CD4-positive, alpha-beta T cell treated with Interleukin-2 at 100 ng/mL for 4 hours (primary cell): ENCODE results near the gene SPI1.

Source experiments
- DNase-seq: peaks from one replicate; pipeline ENCODE4 v3.0.0-alpha.2; 2020; ENCODE audit warnings: low spot score

Gene SPI1

GRCh38 chr11:47357985-47358730 is 20.2 kb downstream of the SPI1 start:
- DNase-seq = no peak

- DNase-seq = no peak
Observed at GRCh38 chr11:47356998-47357329, 21.4 kb downstream of the SPI1 start.

DNA sequence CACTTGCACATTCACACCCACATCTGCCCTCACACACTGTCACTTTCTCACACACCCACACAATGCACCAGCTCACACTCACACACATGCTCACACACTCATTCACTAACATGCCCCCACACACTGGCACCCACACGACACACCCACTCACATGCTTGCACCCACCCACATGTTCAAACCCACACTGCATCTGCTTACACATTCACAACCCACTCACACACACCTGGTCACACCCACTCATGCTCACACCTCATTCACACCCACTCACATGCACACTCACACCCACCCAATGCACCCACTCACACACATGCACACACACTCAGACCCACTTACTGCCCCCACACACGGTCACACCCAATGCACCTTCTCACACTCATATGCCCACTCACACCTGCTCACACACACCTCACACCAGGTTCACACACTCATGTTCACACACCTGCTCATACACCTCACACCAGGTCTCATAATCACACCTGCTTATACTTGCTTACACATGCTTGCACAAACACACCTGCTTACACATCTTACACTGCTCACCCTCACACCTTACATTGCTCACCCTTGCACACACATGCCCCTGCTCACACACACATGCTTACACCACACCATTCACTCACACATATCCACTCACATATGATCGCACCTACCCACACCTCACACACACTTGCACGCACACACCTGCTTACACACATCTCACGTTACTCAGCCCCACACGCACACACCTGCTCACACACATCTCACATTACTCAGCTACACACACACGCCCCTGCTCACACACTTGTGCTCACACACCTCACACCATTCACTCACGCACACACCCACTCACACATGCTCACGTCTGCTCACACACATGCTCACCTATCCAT is 22.0 kb downstream of the SPI1 start:
- DNase-seq = no peak

DNA sequence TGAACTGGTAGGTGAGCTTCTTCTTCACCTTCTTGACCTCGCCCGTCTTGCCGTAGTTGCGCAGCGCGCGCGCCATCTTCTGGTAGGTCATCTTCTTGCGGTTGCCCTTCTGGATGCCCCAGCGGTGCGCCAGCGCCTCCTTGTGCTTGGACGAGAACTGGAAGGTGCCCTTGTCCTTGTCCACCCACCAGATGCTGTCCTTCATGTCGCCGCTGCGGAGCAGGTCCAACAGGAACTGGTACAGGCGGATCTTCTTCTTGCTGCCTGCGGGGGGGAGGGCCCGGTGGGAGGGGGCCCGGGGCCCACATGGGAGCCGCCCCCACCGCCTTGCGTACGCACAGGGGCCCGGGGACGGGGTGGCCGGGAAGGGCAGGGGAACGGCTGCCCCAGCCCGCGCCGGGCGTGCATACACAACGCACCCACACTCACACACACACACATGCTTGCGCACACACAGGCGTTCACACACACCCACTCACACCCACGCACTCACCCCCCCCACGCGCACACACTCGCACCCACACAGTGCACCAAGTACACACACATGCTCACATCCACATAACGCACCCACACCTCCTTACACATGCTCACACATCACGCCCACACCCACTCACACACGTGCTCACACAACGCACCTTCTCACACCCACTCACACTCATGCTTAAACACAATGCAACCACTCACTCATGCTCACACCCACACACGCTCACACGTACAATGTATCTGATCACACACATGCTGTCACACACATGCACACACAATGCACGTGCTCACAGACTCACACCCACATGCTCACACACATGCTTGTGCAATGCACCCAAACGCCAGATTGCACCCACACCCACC is 22.8 kb downstream of the SPI1 start:
- DNase-seq = no peak

DNA sequence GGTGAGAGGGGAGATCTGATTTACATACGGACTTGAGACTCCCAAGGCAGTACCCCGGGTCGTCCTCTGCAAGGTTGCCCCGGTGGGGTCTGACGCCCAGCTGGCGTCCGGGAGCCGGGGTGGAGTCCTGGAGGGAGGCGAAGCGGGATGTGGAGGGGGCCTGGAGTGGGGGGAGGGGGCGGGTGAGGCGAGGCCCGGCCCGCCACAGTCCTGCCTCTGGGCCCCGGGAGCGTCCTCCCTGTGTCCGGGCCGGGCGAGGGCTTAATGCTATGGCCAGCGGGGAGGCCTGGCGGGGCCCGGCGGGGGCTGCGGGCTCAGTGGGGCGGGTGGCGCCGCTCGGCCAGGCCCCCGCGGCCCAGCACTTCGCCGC is 23.4 kb downstream of the SPI1 start:
- DNase-seq = no peak

DNA sequence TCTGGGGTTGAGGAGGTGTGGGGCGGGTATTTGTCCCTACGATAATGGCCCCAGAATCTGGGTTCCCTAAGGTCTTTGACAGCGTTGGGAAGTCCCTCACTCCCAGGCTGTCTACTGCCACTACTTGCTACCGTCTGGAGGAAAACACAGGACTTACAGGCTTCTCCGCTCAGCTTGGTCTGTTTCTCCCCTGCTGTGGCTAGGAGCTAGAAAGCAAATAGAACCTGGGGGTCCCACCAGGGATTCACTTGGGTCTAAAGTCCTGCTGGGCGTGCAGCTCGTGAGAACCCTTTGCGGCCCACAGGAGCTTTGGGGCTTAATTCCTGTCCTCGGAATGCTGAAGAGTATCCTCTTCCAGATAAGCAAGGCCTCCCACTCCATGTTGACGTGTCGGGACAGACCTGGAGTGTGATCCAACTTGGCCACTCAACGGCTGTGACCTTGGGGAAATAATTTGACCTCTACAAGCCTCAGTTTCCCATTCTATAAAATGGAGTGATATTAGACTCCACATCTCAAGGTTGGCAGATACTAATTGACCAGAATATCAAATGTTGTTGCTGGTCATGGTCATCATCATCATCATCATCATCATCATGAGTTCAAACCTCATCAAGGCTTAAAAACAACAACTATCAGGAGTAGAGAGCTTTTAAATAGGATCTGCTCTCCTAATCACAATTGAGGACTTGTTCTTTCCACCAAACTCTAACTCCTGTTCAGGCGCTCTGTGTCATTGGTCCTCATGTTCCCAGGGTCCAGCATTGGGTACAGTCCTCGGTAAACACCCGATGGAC is 24.2 kb downstream of the SPI1 start:
- no peak for DNase-seq

- no peak for DNase-seq
Observed at GRCh38 chr11:47352556-47352955, 25.8 kb downstream of the SPI1 start, which contains the start of gene MYBPC3. Gene MYBPC3, minus strand, starts transcription at chr11:47352702. Its CDS starts 55 bp downstream, at chr11:47352647.

DNA sequence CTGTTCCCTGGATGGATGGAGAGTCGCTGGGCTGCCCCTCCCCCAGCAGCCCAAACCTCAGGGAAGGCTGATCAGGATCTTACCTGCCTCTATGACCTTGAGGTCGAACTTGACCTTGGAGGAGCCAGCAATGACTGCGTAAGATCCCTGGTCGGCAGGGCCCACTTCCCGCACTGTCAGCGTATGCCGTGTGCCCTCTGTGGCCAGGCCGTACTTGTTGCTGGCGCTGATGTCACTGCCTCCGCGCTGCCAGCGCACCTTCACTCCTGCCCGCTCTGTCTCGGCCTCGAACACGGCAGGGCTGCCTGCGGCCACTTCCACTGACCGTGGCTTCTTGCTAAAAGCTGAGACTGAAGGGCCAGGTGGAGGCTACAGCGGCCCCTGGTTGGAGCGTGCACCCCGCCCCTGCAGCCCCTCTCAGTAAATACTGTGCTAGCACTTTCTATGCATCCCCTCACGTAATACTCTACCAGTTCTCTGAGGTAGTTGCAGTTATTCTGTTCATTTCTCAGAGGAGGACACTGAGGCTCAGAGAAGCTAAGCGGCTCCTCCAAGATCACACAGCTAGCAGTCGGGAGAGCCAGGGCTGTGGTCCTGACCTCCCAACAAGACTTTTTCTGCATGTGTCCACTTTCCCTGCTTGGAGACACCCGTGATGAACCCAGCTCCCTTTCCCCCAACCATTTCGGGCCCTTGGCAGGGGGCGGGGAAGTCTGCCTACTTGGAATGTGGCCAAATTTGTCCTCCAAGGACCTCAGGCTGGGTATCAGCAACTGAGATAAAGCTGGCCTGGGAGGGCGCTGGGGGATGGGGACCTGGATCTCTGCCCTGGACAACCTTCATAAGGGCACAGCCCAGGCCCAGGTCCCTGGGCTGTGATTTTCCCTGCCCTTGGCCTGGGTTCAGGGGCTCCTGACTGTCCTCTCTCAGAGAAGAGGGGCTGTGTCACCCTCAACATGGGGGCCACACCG is 26.9 kb downstream of the SPI1 start:
- no peak for DNase-seq

GRCh38 chr11:47350315-47350714 is 28.0 kb downstream of the SPI1 start:
- DNase-seq = no peak

GRCh38 chr11:47349521-47350095 is 28.7 kb downstream of the SPI1 start:
- DNase-seq = no peak

- DNase-seq = no peak
Observed at GRCh38 chr11:47348859-47349258, 29.5 kb downstream of the SPI1 start.

DNA sequence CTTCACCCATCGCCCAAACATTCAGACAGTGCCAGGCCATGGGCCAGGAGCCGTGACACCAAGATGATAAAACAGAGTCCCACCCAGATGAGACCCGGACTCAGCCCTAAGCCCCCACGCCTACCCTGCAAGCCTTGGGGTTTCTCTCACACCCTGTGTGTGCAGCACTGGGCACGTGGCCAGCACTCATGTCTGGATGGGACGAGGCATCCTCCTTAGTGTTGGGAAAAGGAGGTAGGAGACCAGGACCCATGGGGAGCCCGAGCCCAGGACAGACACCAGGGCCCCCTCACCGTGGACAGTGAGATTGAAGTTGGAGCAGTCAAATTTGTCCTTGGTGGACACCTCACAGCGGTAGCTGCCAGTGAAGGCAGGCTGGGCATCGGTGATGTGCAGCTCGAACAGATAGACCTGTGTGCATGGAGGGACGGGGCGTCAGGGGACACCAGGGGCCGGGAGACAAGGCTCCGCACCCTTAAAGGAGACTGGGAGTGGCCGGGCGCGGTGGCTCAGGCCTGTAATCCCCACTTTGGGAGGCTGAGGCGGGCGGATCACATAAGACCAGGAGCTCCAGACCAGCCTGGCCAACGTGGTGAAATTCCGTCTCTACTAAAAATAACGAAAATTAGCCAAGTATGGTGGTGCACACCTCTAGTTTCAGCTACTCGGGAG is 30.1 kb downstream of the SPI1 start:
- DNase-seq = no peak

GRCh38 chr11:47347137-47347536 is 31.2 kb downstream of the SPI1 start:
- DNase-seq = no peak

GRCh38 chr11:47345890-47346563 is 32.3 kb downstream of the SPI1 start:
- DNase-seq = no peak

DNA sequence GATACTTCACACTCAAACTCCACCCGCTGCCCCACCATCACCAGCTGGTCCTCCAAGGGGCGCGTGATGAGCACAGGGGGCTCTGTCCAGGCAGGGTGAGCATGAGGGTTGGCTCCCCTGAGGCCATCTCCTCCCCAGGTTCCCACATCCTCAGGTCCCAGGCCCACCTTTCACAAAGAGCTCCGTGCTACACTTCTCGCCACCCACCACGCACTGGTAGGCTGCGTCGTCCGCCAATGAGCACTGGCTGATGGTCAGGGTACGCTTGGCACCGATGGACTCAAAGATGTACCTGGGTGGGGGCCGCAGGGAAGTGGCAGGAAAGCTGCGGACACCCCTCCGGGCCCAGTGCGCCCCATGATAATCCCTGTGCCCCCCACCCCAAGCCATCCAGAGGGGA is 35.5 kb downstream of the SPI1 start:
- no peak for DNase-seq

DNA sequence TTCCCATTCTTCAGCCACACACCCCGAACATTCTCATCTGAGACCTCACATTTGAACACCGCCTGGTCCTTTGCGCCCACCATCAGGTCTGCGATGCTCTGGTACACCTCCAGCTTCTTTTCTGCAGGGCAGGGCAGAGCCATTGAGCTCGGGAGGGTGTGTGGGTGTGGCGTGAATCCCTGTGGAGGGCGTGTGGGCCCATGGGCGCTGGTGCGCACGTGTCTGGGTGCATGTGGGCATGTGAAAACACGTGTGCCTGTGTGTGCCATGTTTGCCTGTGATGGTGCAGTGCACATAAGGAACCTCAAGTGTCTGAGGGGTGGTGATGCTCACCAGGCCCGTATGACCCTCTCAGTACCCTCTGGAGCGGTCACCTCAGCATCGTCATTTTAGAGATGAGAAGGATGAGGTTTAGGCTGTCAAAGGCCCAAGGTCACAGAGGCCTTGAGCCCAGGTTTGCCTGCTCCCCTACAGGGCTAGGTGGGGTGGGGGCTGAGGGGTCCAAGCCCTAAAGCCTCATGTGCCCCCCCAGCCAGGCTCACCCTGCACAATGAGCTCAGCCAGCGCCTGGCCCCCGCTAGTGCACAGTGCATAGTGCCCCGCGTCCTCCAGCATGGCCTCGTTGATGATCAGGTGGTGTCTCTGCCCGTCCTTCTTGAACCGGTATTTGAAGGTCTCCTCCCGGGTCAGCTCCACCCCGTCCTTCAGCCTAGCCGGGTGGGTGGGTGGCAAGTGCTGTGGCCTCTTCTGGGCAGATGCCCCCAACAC is 36.1 kb downstream of the SPI1 start:
- DNase-seq = no peak

DNA sequence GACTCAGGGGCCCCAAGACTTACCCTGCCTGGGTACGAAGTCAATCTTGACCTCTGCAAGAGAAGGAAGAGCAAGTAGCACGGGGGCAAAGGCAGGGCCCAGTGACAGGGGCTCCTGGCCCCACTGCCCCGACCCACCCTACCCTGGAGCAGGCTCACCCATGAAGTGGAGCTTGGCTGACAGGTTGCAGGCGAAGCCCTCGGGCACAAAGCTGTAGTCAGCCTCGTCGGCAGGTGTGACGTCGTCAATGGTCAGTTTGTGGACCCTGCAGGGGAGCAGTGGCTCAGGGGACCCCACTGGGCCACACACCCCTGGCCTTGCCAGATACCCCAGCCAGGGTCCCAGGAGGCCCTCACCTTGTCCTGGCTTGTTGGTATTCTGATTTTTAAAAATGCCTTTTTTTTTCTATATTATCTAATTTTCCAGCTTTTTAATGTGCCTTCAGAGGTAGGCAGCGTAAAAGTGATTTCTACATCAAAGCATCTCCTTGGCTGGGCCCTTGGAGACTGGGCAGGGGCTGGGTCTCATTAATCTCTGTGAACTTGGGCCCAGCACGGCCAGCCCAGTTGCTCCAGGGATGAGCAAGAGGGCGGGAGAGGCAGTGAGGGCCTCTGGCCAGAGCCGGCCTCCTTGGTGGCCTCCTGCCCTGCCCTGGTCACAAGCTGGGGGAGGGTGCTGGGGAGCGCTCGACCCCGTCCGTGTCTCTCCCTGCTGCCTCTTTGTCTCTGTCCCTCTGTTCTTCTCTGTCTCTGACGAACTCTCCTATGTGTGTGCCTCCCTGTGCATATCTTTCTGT is 37.2 kb downstream of the SPI1 start:
- no peak for DNase-seq
